GM19351 (cell line): Measurements from ENCODE around the gene TMEM9.

Experiments used
- ATAC-seq: cut with Tn5 transposase; IDR thresholded peaks from one replicate; pipeline ENCODE4 v1.9.1; 2021; ENCODE audit warnings: mild to moderate bottlenecking, moderate library complexity; ENCODE audit not compliant: unreplicated experiment

The TMEM9 gene

GRCh38 chr1:201131398-201131797 lies 22.9 kb downstream of the TMEM9 start:
- no peak for ATAC-seq

GRCh38 chr1:201128962-201129361 lies 25.3 kb downstream of the TMEM9 start:
- no peak for ATAC-seq

- ATAC-seq, result no peak
These were observed 25.8 kb downstream of the TMEM9 start for GRCh38 chr1:201128476-201128875.

- ATAC-seq, result no peak
These were observed 26.4 kb downstream of the TMEM9 start for GRCh38 chr1:201127755-201128455.

- ATAC-seq, result no peak
These were observed 27.2 kb downstream of the TMEM9 start, which contains the start of gene ASCL5 for GRCh38 chr1:201126832-201127754. ASCL5 (minus strand) TSS chr1:201127184; CDS start chr1:201115372, 11,812 bp downstream.

GRCh38 chr1:201126463-201126831 lies 27.8 kb downstream of the TMEM9 start:
- no peak for ATAC-seq

GRCh38 chr1:201125800-201126199 lies 28.5 kb downstream of the TMEM9 start:
- no peak for ATAC-seq

- ATAC-seq, result no peak
These were observed 29.3 kb downstream of the TMEM9 start for GRCh38 chr1:201125019-201125418.

GRCh38 chr1:201123866-201124265 lies 30.4 kb downstream of the TMEM9 start:
- no peak for ATAC-seq

- ATAC-seq, result no peak
These were observed 31.8 kb downstream of the TMEM9 start for GRCh38 chr1:201122321-201122957.

GRCh38 chr1:201119206-201120197 lies 34.8 kb downstream of the TMEM9 start:
- ATAC-seq, result no peak

- no peak for ATAC-seq
These were observed 38.2 kb downstream of the TMEM9 start for GRCh38 chr1:201116091-201116490.

GRCh38 chr1:201115390-201115937 lies 38.8 kb downstream of the TMEM9 start:
- ATAC-seq, result no peak

- ATAC-seq, result peak; percentile 88
These were observed 39.8 kb downstream of the TMEM9 start for GRCh38 chr1:201114245-201115131.

GRCh38 chr1:201113451-201114244 lies 40.6 kb downstream of the TMEM9 start:
- no peak for ATAC-seq

GRCh38 chr1:201112926-201113325 lies 41.3 kb downstream of the TMEM9 start:
- no peak for ATAC-seq

GRCh38 chr1:201112173-201112731 lies 42.0 kb downstream of the TMEM9 start, which contains the start of gene CACNA1S:
CACNA1S (minus strand) TSS chr1:201112426; CDS start chr1:201112339, 87 bp downstream.
- no peak for ATAC-seq

GRCh38 chr1:201111672-201112071 lies 42.6 kb downstream of the TMEM9 start:
- no peak for ATAC-seq
